Activated naive CD8-positive, alpha-beta T cell treated with anti-CD3 and anti-CD28 coated beads for 36 hours (primary cell): ENCODE results near the gene GALNS. TPM values are rescaled to one million over a fixed set of nuclear protein-coding genes. Genes with fewer than 3 reads are reported as not detected.
A peak's percentile ranks its signal among the peaks of the same experiment; 100 is the strongest.

ENCODE experiments used
- DNase-seq: peaks from one replicate; pipeline ENCODE4 v3.0.0; 2021
- H3K27ac Mint-ChIP-seq: one replicate; pipeline ENCODE4 v1.8.0; 2022; ENCODE audit warnings: mild to moderate bottlenecking, moderate library complexity, mixed read lengths
- H3K27me3 Mint-ChIP-seq: one replicate; pipeline ENCODE4 v1.8.0; 2022; ENCODE audit warnings: mild to moderate bottlenecking, mixed read lengths
- H3K36me3 Mint-ChIP-seq: one replicate; pipeline ENCODE4 v1.8.0; 2021; ENCODE audit warnings: mild to moderate bottlenecking, mixed read lengths
- H3K4me1 Mint-ChIP-seq: one replicate; pipeline ENCODE4 v1.8.0; 2021; ENCODE audit warnings: mixed read lengths
- H3K4me3 Mint-ChIP-seq: one replicate; pipeline ENCODE4 v1.8.0; 2022; ENCODE audit warnings: mild to moderate bottlenecking, moderate library complexity, mixed read lengths
- H3K9me3 Mint-ChIP-seq: one replicate; pipeline ENCODE4 v1.8.0; 2022; ENCODE audit warnings: mixed read lengths
- total RNA-seq, 2 experiments: library from RNA; stranded (reverse); gene quantifications; one replicate each; pipeline ENCODE4 v1.2.3, GENCODE V29; 2021

The GALNS gene, protein sequence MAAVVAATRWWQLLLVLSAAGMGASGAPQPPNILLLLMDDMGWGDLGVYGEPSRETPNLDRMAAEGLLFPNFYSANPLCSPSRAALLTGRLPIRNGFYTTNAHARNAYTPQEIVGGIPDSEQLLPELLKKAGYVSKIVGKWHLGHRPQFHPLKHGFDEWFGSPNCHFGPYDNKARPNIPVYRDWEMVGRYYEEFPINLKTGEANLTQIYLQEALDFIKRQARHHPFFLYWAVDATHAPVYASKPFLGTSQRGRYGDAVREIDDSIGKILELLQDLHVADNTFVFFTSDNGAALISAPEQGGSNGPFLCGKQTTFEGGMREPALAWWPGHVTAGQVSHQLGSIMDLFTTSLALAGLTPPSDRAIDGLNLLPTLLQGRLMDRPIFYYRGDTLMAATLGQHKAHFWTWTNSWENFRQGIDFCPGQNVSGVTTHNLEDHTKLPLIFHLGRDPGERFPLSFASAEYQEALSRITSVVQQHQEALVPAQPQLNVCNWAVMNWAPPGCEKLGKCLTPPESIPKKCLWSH
- total RNA-seq = 10 to 100 TPM; 14.7 to 14.9 TPM

DNA sequence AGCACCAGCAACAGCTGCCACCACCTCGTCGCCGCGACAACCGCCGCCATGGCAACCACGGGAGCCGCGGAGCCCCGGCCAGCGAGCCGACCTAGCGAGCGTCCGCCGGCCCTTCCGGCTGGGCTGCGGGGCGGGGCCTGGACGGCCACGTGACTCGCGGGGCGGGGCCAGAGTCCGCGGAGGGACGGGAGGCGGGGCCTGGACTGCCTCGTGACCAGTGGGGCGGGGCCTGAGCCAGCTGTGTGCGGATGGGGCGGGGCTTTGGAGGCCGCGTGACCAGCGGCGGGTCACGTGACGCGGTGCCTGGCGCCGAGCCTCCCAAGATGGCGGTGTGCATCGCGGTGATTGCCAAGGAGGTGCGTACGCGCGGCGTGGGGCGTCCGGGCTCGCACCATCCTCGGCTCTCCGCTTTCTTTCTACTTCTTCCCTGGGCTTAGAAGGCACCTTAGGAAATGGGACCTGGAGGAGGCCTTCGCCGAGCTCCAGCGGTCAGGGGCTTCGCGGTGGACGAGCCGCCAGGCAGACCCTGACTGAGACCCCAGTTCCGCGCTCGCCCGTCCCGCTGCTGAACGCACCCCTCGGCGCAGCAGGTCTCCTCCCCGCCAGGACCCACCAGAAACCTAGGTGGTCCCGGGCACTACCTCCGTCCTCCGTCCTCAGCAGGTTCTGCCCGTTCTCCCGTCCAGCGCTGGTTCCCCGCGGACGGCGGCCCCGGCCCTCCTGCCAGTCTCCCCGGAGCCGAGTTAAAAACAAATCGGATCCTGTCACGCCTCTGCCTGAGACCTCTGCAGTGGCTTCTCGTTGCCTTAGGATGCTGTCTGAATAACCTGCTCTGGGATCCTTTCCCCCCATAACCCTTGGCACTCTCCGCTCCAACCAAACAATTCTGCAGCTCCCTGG lies at the start of gene GALNS, which contains the start of gene TRAPPC2L:
GALNS (minus strand) TSS at position 120 of the 900 bp plus-strand sequence; CDS start at position 50, 70 bp downstream.
TRAPPC2L (plus strand) TSS at position 300 of the 900 bp plus-strand sequence; CDS start at position 324, 24 bp downstream.
- peak; percentile 99 for DNase-seq
- no peaks in the 10 kb centered on the region for H3K27me3 Mint-ChIP-seq
- H3K9me3 Mint-ChIP-seq = no peaks in the 10 kb centered on the region
- H3K36me3 Mint-ChIP-seq = peaks cover 4% of the 10 kb centered on the region
- H3K4me3 Mint-ChIP-seq = peak within 1 kb of the TSS; percentile 99
- peak within 1 kb of the TSS; percentile 94 for H3K27ac Mint-ChIP-seq
- peaks cover 22% of the 10 kb centered on the region for H3K4me1 Mint-ChIP-seq

DNA sequence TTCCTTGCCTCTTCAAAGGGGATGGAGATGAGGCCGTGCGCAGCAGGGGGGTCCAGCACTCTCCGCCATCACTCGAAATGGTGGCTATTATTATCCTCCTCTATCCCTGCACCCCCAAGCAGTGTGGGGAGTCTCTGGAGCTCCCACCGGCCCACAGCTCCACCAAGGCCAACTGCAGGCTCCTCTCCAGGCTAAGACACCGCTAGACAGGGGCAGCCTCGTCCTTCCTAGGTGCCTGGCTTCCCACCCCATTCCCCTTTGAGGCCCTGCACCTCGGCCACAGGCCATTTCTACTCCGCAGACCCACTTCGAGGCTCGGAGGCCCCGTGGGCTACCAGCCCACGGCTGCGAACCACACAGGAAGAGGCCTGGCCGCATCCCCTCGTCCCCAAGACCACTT lies 49.3 kb upstream of the GALNS start:
- H3K4me3 Mint-ChIP-seq = no peak overlapping the region

DNA sequence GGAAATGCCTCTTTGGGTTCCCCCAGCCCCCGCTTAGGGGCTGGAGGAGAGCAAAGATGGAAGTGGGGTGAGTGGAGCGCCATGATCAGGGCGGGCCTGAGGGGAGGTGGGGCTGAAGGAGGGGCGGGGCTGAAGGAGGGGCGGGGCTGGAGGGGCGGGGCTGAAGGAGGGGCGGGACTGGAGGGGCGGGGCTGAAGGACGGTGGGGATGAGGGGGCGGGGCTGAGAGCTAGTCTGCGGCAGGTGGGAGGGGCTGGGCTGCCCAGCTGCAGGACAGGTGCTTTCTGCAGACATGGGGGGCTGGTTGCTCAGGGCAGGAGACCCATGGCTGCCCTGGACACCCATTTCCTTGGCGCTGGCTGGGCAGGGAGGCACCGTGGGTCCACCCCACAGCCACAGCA lies 48.8 kb upstream of the GALNS start:
- Mint-ChIP-seq H3K4me3 (no peak overlapping the region), H3K27me3 (no peaks in the 10 kb centered on the region), H3K4me1 (no peaks in the 10 kb centered on the region), H3K36me3 (no peaks in the 10 kb centered on the region), H3K9me3 (no peaks in the 10 kb centered on the region), H3K27ac (no peak overlapping the region)
- peak; percentile 36 for DNase-seq

More for the DNA sequence above, 49.3 kb upstream of the GALNS start:
- H3K4me1 Mint-ChIP-seq = no peaks in the 10 kb centered on the region
- no peak for DNase-seq
- no peaks in the 10 kb centered on the region for H3K9me3 Mint-ChIP-seq
- no peak overlapping the region for H3K27ac Mint-ChIP-seq
- H3K36me3 Mint-ChIP-seq = no peaks in the 10 kb centered on the region
- H3K27me3 Mint-ChIP-seq = no peaks in the 10 kb centered on the region

DNA sequence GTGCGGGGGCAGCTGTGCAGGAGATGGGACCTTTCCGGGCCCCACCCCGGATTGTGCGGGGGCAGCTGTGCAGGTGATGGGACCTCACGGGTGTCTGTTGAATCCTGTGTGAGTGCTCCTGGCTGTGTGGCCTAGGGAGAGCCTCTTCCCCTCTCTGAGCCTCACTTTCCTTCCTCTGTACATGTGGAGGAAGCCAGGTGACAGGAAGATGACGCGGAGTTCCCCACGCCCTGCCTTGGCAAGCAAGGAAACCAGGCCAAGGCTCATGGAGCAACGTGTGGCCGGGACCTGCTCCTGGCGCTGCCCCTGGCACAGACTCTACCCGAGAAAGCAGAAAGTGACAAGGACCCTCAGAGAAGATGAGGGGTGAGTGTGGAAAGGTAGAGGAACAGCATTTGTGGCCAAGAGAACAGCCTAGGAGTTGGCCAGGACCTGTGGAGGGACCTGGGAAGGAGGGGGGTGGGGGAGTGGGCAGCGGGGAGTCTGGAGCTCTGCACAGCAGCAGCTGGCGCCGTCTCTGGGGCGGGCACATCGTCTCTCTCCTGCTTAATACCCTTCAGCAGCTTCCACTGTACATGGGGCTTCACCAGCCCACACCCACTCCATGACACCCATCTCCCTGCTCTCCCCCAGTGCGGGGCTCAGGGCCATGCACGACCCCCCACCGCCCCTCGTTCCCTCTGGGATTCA lies 48.1 kb upstream of the GALNS start:
- Mint-ChIP-seq H3K9me3 (no peaks in the 10 kb centered on the region), H3K36me3 (no peaks in the 10 kb centered on the region), H3K4me1 (no peaks in the 10 kb centered on the region), H3K27ac (no peak overlapping the region), H3K4me3 (no peak overlapping the region), H3K27me3 (no peaks in the 10 kb centered on the region)
- no peak for DNase-seq

DNA sequence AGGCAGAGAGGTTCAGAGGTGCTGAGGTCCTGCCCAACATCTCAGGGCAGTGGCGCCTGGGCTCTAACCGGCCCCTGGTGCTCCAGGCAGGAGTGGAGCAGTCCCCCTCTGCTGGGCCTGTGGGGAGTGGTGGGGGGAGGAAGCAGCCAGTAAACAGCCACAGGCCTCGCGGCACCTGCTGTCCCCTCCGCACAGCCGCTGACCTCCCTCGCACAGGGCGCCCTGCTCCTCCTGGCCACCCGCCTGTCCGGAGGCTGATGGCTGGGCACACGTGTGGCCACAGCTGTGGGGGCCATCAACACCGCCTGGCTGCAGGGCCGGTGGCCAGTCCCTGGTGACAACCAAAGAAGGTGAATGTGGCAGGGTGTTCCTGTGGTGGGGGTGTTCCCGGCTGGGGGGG lies 46.5 kb upstream of the GALNS start:
- H3K27ac Mint-ChIP-seq = no peak overlapping the region
- H3K36me3 Mint-ChIP-seq = no peaks in the 10 kb centered on the region
- no peaks in the 10 kb centered on the region for H3K27me3 Mint-ChIP-seq
- no peak for DNase-seq
- no peaks in the 10 kb centered on the region for H3K4me1 Mint-ChIP-seq
- no peaks in the 10 kb centered on the region for H3K9me3 Mint-ChIP-seq
- no peak overlapping the region for H3K4me3 Mint-ChIP-seq

DNA sequence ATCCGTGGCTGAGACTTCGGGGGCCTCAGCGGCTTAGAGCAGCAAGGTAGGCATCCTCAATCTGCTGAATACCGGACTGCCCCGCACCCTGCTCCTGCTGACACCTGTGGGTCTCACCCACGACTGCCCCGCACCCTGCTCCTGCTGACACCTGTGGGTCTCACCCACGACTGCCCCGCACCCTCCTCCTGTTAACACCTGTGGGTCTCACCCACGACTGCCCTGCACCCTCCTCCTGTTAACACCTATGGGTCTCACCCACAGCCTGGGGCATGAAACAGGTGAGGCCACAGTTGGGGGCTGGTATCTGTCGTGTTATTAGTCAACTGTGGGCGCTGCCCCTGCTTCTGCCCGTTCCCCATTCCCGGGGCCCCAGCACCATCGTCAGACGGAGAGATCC lies 46.0 kb upstream of the GALNS start:
- H3K27me3 Mint-ChIP-seq = no peaks in the 10 kb centered on the region
- H3K4me3 Mint-ChIP-seq = no peak overlapping the region
- no peaks in the 10 kb centered on the region for H3K36me3 Mint-ChIP-seq
- H3K4me1 Mint-ChIP-seq = no peaks in the 10 kb centered on the region
- H3K9me3 Mint-ChIP-seq = no peaks in the 10 kb centered on the region
- H3K27ac Mint-ChIP-seq = no peak overlapping the region
- no peak for DNase-seq

DNA sequence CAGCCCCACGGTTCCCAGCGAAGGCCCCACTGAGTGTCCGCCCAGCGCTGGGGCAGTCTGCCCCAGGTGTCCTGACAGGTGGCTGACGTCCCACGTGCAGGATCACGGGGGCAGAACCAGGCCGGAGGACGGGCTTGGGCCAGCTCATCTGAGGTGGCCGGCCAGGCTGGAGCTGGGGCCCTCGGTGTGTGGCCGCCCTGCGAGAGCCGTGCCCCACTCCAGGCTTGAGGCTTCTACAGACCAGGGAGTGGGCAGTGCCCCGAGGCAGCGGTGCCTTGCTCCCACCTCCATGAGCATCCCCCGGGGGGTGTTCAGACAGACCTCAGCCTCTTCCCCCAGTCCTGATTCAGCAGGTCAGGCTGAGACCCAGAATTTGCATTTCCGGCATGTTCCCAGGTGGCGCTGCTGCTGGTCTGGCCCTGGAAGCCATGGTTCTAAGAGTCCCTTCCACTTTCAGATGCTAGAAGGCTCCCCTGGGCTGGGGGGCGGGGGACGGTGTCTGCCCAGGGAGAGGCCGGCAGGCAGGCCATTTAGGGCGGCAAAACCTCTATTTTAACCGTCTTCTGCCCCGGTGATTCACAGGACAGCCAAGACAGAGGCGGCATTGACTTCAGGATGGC lies 45.1 kb upstream of the GALNS start:
- H3K4me3 Mint-ChIP-seq = no peak overlapping the region
- no peaks in the 10 kb centered on the region for H3K4me1 Mint-ChIP-seq

DNA sequence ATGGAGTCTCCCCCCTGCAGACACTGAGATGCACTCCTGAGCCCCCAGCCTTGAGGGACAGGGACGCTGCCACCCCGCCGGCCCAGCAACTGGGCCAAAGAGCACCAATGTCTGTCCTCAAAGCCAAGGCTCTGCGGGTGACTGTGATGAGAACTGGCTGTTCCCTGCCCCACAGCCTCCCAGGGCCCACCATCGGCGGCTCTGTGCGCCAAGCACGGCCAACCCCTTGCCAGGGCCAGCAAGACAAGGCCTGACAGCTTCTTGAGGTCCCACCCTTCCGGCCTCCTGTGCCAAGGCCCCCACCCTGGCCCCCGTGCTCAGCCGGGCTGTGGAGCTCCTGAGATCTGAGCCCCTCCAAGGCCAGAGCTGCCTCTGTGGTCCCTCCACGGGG lies 43.9 kb upstream of the GALNS start:
- H3K4me1 Mint-ChIP-seq = no peaks in the 10 kb centered on the region
- H3K27ac Mint-ChIP-seq = no peak overlapping the region
- H3K36me3 Mint-ChIP-seq = no peaks in the 10 kb centered on the region
- H3K27me3 Mint-ChIP-seq = no peaks in the 10 kb centered on the region
- no peaks in the 10 kb centered on the region for H3K9me3 Mint-ChIP-seq
- DNase-seq = no peak
- no peak overlapping the region for H3K4me3 Mint-ChIP-seq

More for the DNA sequence above, 45.1 kb upstream of the GALNS start:
- Mint-ChIP-seq H3K36me3 (no peaks in the 10 kb centered on the region), H3K27me3 (no peaks in the 10 kb centered on the region), H3K27ac (no peak overlapping the region), H3K9me3 (no peaks in the 10 kb centered on the region)
- DNase-seq = no peak

DNA sequence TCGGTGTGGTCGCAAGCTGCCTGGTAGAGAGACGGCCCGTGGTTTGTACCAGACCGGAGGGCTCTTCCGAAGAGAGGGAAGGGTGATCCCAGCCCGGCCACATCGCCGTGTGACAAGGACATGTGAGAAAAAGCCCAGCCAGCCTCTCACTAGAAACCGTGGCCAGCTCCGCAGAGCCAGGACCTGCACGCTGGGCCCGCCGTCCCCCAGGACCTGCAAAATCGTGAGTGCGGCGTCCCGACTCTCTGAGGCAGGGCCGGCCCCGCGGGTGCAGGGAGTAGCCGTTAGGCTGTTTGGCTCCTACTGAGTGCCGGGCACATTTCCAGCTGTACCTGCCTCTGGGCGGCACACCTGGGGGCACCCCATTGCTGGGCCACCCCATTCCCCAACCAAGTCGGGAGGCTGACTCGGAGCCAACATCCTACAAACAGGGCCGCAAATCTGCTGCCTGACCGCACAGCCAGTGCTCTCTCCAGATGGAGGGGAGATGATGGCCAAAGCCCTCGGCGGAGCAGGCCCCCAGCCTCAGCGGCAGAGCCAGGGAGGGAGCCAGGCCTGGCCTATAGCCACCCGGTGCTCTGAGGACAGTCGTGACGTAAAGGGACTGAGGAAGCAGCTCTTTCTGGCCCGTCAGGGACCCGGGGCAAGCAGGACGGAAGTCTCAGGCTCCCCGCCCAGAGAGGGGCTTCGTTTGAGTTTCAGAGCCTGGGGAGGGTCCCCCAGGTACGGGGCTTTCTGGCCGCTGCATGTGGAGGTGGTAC lies 43.3 kb upstream of the GALNS start:
- Mint-ChIP-seq H3K36me3 (no peaks in the 10 kb centered on the region), H3K9me3 (no peaks in the 10 kb centered on the region), H3K27ac (no peak overlapping the region), H3K4me3 (no peak overlapping the region), H3K27me3 (no peaks in the 10 kb centered on the region), H3K4me1 (no peaks in the 10 kb centered on the region)
- no peak for DNase-seq

DNA sequence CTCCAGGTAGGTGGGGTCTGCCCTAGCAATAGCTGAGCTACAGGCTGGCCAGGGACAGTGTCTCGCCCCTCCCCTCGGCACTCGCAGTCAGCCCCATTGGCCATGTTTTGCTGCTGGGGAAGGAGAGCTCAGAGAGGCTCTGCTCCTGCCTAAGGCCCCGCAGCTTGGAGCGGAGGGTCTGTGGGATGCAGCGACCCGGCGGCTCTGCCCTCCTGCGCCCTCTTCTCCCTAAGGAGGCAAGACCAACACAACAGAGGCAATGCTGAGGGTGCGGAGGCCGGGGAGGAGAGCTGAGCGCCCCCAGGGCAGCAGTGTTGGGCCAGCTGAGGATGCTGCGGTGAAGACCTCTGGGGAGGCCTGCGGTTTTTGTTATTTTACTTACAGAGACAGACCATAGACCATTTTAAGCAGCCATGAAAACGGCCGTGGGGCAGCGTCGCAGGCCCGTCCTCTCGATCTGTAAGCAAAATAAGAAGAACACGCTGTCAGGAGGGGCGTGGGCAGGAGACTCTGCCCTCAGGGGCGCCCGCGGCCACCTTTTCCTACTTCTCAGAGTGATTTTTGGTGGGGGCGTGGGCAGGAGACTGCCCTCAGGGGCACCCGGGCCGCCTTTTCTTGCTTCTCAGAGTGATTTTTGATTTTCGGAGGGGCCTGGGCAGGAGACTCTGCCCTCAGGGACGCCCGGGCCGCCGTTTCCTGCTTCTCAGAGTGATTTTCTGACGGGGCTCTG lies 41.1 kb upstream of the GALNS start:
- no peak overlapping the region for H3K27ac Mint-ChIP-seq
- no peaks in the 10 kb centered on the region for H3K27me3 Mint-ChIP-seq
- no peak overlapping the region for H3K4me3 Mint-ChIP-seq
- peaks cover 2% of the 10 kb centered on the region for H3K9me3 Mint-ChIP-seq
- DNase-seq = no peak
- H3K36me3 Mint-ChIP-seq = no peaks in the 10 kb centered on the region
- H3K4me1 Mint-ChIP-seq = peaks cover 1% of the 10 kb centered on the region

DNA sequence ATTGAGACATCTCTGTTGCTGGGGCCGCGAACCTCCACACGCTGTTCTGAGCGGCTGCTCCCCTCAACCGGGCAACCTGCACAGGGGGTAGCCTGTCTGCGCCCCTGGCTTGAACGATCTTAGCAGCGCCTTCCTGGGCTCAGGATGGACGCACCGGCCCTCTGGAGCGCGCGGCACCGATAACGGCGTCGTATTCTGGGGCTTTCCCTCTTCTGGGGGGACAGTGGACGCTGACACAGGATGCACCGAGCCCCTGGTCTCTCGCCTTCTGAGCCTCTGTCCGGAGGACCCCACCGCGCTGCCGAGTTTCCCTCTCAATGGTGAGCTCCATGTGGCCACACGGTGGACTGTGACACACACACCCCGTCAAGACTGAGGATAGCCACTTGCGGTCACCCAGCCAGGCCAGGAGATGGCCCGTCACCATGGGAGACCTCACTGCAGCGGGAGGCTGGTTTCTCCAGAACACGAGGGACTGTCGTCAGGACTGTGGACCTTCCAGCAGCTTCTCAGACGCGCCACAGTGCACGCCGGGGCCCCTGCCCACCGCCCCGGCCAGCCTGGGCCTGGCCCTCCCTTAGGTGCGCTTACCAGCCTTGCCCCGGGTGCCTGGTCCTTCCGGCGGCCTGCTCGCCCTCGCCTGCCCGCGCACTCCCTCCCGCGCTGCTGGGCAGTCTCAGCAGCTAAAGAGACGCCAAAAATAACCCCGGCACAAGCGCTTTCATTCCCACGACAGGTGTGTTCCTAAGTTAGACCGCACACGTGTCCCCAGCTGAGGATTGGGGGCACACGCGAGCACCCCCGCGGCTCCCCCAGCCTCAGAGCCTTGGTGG lies 39.7 kb upstream of the GALNS start:
- Mint-ChIP-seq H3K36me3 (no peaks in the 10 kb centered on the region), H3K4me1 (peaks cover 1% of the 10 kb centered on the region), H3K9me3 (peaks cover 2% of the 10 kb centered on the region), H3K27ac (no peak overlapping the region), H3K27me3 (no peaks in the 10 kb centered on the region), H3K4me3 (no peak overlapping the region)
- no peak for DNase-seq

DNA sequence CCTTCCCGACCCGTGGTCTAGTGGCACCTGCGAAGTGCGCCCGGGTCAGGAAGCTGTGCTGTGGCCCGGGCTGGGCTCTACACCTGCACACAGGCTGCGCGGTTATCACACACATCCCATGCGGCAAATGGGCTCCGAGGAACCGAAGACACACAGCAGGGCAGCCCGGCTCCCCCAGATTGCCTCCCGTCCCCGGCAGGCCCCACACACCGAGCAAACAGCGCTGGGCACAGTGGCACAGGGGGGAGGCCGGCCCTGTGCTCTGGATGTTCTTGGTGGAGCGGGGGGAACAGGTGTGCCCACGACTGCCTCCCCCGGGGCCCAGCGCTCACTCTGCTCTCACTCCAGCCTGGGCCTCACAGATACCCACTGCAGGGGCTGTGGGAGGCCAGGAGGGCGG lies 38.6 kb upstream of the GALNS start:
- H3K36me3 Mint-ChIP-seq = no peaks in the 10 kb centered on the region
- peaks cover 2% of the 10 kb centered on the region for H3K9me3 Mint-ChIP-seq

More for the DNA sequence above, 38.6 kb upstream of the GALNS start:
- peaks cover 1% of the 10 kb centered on the region for H3K4me1 Mint-ChIP-seq
- H3K4me3 Mint-ChIP-seq = no peak overlapping the region
- no peak overlapping the region for H3K27ac Mint-ChIP-seq
- H3K27me3 Mint-ChIP-seq = no peaks in the 10 kb centered on the region
- no peak for DNase-seq
